Lower leg skin (tissue), 4 donors: ENCODE data around the gene CCNB2. TPM values are rescaled to one million over a fixed set of nuclear protein-coding genes. Genes with fewer than 3 reads are reported as not detected.
"Not testable (repeated sequence)": the region's sequence is repeated elsewhere in the genome, so short reads cannot be mapped to it uniquely, and the experiment has no call there.

Source experiments
- DNase-seq, 2 donors: peaks; one replicate each; pipeline ENCODE4 v3.0.0-alpha.2; 2019; ENCODE audit warnings: low spot score in 2 of 2
- H3K4me3 ChIP-seq: fragments of 200-600 bp; sonication (generic); 2 replicates; pipeline ENCODE4 v1.5.1; 2017; ENCODE audit warnings: mild to moderate bottlenecking, low read depth; ENCODE audit not compliant: poor library complexity, severe bottlenecking
- CTCF ChIP-seq, 3 donors: fragments of 450-650 bp; IDR thresholded peaks; one replicate each; pipeline ENCODE4 v1.5.1; 2016; ENCODE audit warnings: antibody characterized with exemption in 3 of 3, mild to moderate bottlenecking in 3 of 3, moderate library complexity in 2 of 3
- POLR2A ChIP-seq, 2 donors: fragments of 450-650 bp; IDR thresholded peaks; one replicate each; pipeline ENCODE4 v1.6.1; 2016 to 2017; ENCODE audit warnings: antibody characterized with exemption in 2 of 2, mild to moderate bottlenecking in 1 of 2, moderate library complexity in 1 of 2
- WGBS, 2 donors: methylation state at CpG; one replicate each; pipeline ENCODE4 v1.1.5; 2018; 5-methylcytosine and 5-hydroxymethylcytosine counted together
- intact Hi-C: fragments of 100-400 bp; cut with DNase I; formaldehyde crosslinking; loops from one replicate; pipeline ENCODE4 v1.15.0; 2023; ENCODE audit warnings: low total_unique reads
- total RNA-seq, 4 donors: library from RNA; depleted of rRNA; stranded (reverse); fragments of >200 nt; gene quantifications; one replicate each; pipeline ENCODE4 v1.1.0, GENCODE V29; 2016

CCNB2 gene
- total RNA-seq, 4 donors from 2014 or later = 3.3 to 7.6 (median 4.5) TPM

DNA sequence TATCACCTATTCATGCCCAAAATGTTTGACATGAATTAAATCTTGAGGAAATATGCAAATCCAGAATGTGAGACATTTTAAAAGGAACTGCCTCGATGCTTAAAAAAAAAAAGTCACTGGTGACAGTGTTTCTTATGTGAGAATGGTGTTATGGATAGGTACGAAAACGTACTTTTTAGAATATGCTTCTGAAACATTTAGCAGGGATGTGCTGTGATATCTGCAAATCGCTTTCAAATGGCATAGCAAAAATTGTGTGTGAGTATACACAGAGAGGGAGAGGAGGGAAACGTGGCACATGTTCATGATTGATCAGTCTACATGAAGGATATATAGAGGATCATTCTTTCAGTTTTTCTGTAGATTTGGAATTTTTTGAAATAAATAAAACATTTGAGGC is 16.0 kb downstream of the CCNB2 start:
- TF ChIP-seq POLR2A (IDR thresholded peaks at IDR 0.05) (no peak), CTCF (IDR thresholded peaks at IDR 0.05) (no peak)
- WGBS, 2 donors = 92 to 95% methylated on average over 5 of the region's 5 CpGs
- no peak for DNase-seq
- no peak overlapping the region for H3K4me3 ChIP-seq
- intact Hi-C loops = no loop called here

DNA sequence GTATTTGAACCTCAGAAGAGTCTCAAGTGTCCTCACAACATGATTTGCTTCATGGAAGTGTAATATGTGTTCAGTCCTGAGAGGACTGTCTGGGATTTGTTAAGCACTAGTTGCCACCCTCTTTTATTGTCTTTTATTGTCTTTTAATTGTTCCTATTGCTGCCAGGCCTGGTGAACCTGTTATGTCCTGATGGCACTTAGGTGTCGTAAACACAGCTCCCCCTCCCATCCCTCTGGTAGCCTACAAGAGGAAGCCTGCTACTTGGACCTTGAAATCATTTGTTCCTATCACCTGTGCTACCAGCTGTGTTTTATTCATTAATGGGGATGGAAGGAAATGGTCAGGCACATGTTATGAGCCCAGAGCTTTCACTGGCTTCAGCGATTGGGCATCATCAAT is 19.3 kb downstream of the CCNB2 start:
- 91% methylated on average over 2 of the region's 2 CpGs for WGBS, 2 donors
- TF ChIP-seq POLR2A (IDR thresholded peaks at IDR 0.05) (no peak), CTCF (IDR thresholded peaks at IDR 0.05) (no peak)
- no peak overlapping the region for H3K4me3 ChIP-seq
- no peak for DNase-seq
- intact Hi-C loops = no loop called here

- WGBS, 2 donors = 93 to 96% methylated on average over 4 of the region's 4 CpGs
- H3K4me3 ChIP-seq, intact Hi-C loops, DNase-seq: not testable (repeated sequence)
These were observed 20.7 kb downstream of the CCNB2 start for GRCh38 chr15:59125683-59126082.

DNA sequence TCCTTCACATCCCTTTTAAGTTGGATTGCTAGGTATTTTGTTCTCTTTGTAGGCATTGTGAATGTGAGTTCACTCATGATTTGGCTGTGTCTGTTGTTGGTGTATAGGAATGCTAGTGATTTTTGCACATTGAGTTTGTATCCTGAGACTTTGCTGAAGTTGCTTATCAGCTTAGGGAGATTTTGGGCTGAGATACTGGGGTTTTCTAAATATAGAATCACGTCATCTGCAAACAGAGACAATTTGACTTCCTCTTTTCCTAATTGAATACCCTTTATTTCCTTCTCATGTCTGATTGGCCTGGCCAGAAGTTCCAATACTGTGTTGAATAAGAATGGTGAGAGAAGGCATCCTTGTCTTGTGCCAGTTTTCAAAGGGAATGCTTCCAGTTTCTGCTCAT is 22.3 kb downstream of the CCNB2 start:
- DNase-seq, intact Hi-C loops, H3K4me3 ChIP-seq: not testable (repeated sequence)
- WGBS, 2 donors = 78 to 92% methylated on average over 1 of the region's 1 CpG

- intact Hi-C loops = no loop called here
- DNase-seq = no peak
- H3K4me3 ChIP-seq = no peak overlapping the region
- WGBS, 2 donors = 96 to 98% methylated on average over 16 of the region's 16 CpGs
- TF ChIP-seq POLR2A (IDR thresholded peaks at IDR 0.05) (no peak), CTCF (IDR thresholded peaks at IDR 0.05) (no peak)
These were observed 26.5 kb downstream of the CCNB2 start for GRCh38 chr15:59131456-59131855.

- DNase-seq = no peak
- no peak for TF ChIP-seq POLR2A (IDR thresholded peaks at IDR 0.05)
- TF ChIP-seq CTCF (IDR thresholded peaks at IDR 0.05) = no peak
- no peak overlapping the region for H3K4me3 ChIP-seq
- intact Hi-C loops = no loop called here
- WGBS, 2 donors = 89 to 91% methylated on average over 3 of the region's 3 CpGs
These were observed 27.1 kb downstream of the CCNB2 start for GRCh38 chr15:59131969-59132562.

GRCh38 chr15:59133929-59134427 is 29.0 kb downstream of the CCNB2 start:
- 95 to 98% methylated on average over 6 of the region's 6 CpGs for WGBS, 2 donors

More at GRCh38 chr15:59133929-59134427, 29.0 kb downstream of the CCNB2 start:
- DNase-seq = no peak
- no peak overlapping the region for H3K4me3 ChIP-seq
- no peak for TF ChIP-seq CTCF (IDR thresholded peaks at IDR 0.05)
- TF ChIP-seq POLR2A (IDR thresholded peaks at IDR 0.05) = no peak
- intact Hi-C loops = no loop called here
